GM12864 (cell line): ENCODE results near the gene UGT1A6.

Experiments used
- DNase-seq: peaks from one replicate; pipeline ENCODE4 v3.0.0-alpha.2; 2011; ENCODE audit warnings: low read depth
- H3K4me3 ChIP-seq: 2 replicates; pipeline ENCODE4 v1.5.1; 2011; ENCODE audit warnings: mild to moderate bottlenecking, low read depth, low read length, control low read depth
- CTCF ChIP-seq: IDR thresholded peaks from 2 replicates; pipeline ENCODE4 v1.5.1; 2011; ENCODE audit warnings: low read depth, mild to moderate bottlenecking, moderate library complexity, low read length, control low read depth, inconsistent platforms; ENCODE audit errors: missing control alignments

Gene UGT1A6

GRCh38 chr2:233684640-233685039 is 8.1 kb upstream of the UGT1A6 start:
- no peak overlapping the region for H3K4me3 ChIP-seq
- no peak for DNase-seq
- TF ChIP-seq CTCF, result no peak

- no peak for TF ChIP-seq CTCF
- DNase-seq, result no peak
- no peak overlapping the region for H3K4me3 ChIP-seq
These were observed 5.8 kb upstream of the UGT1A6 start for GRCh38 chr2:233686928-233687327.

- no peak overlapping the region for H3K4me3 ChIP-seq
- DNase-seq, result no peak
- TF ChIP-seq CTCF, result no peak
These were observed 4.3 kb upstream of the UGT1A6 start for GRCh38 chr2:233688341-233688740.

GRCh38 chr2:233689031-233689430 is 3.7 kb upstream of the UGT1A6 start:
- H3K4me3 ChIP-seq, result no peak overlapping the region
- no peak for TF ChIP-seq CTCF

GRCh38 chr2:233689501-233689900 is 3.2 kb upstream of the UGT1A6 start:
- DNase-seq, result no peak
- no peak for TF ChIP-seq CTCF
- no peak overlapping the region for H3K4me3 ChIP-seq

More at GRCh38 chr2:233689031-233689430, 3.7 kb upstream of the UGT1A6 start:
- DNase-seq, result no peak

GRCh38 chr2:233690444-233690843 is 2.2 kb upstream of the UGT1A6 start:
- no peak for DNase-seq
- H3K4me3 ChIP-seq, result no peak overlapping the region
- TF ChIP-seq CTCF, result no peak
